ENCODE results near the gene TOR2A. TPM values are rescaled to one million over a fixed set of nuclear protein-coding genes. Genes with fewer than 3 reads are reported as not detected.

Gene TOR2A
- total RNA-seq, 1 donor from 2014 or later: 2.3 TPM

DNA sequence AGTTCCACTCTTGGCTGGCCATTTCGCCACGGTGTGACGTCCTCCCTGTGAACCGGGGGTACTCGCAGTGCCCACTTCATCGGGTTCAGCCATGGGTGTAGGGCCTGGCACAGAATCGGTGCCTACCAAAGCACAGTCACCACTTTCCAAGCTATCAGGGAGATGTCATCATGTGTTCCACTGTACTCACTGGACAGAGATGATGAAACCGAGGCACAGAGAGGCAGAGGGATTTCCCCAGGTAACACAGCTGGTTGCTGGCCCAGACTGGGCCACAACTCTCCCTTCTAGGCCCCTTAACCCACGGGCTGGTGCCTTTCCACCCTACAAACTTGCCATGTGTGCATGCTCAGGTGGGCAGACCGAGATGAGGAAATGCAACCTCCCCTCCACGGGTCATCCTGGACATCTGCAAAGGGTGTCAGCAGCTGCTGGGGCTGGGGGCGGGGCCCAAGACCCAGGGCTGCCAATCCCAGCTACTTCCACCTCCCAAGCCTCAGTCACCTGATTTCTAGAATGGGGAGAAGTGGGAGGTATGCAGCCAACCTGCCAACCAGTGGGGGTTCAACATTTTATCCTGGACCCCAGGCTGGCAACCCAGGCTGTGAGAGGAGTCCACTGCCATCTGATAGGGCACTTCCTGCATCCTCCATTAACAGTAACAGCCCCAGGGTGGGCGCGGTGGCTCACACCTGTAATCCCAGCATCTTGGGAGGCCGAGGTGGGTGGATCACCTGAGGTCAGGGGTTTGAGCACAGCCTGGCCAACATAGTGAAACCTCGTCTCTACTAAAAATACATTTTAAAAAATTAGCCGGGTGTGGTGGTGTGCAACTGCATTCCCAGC is 44.3 kb upstream of the TOR2A start:
- H3K9me3 ChIP-seq (replicated peaks): no peaks in the 10 kb centered on the region
- TF ChIP-seq, protein P1, sequence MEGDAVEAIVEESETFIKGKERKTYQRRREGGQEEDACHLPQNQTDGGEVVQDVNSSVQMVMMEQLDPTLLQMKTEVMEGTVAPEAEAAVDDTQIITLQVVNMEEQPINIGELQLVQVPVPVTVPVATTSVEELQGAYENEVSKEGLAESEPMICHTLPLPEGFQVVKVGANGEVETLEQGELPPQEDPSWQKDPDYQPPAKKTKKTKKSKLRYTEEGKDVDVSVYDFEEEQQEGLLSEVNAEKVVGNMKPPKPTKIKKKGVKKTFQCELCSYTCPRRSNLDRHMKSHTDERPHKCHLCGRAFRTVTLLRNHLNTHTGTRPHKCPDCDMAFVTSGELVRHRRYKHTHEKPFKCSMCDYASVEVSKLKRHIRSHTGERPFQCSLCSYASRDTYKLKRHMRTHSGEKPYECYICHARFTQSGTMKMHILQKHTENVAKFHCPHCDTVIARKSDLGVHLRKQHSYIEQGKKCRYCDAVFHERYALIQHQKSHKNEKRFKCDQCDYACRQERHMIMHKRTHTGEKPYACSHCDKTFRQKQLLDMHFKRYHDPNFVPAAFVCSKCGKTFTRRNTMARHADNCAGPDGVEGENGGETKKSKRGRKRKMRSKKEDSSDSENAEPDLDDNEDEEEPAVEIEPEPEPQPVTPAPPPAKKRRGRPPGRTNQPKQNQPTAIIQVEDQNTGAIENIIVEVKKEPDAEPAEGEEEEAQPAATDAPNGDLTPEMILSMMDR (IDR thresholded peaks at IDR 0.05; ENCODE audit: borderline replicate concordance): no peak
- H3K4me3 ChIP-seq: peak overlapping the region; percentile 52
- intact Hi-C loops (cut with micrococcal nuclease): no loop called here
- H3K27me3 ChIP-seq (ENCODE audit: low read depth): no peaks in the 10 kb centered on the region
- no peaks in the 10 kb centered on the region for H3K36me3 ChIP-seq
- DNase-seq: no peak
- peaks cover 51% of the 10 kb centered on the region for H3K4me1 ChIP-seq
- H3K27ac ChIP-seq (replicated peaks): peak overlapping the region; percentile 81

DNA sequence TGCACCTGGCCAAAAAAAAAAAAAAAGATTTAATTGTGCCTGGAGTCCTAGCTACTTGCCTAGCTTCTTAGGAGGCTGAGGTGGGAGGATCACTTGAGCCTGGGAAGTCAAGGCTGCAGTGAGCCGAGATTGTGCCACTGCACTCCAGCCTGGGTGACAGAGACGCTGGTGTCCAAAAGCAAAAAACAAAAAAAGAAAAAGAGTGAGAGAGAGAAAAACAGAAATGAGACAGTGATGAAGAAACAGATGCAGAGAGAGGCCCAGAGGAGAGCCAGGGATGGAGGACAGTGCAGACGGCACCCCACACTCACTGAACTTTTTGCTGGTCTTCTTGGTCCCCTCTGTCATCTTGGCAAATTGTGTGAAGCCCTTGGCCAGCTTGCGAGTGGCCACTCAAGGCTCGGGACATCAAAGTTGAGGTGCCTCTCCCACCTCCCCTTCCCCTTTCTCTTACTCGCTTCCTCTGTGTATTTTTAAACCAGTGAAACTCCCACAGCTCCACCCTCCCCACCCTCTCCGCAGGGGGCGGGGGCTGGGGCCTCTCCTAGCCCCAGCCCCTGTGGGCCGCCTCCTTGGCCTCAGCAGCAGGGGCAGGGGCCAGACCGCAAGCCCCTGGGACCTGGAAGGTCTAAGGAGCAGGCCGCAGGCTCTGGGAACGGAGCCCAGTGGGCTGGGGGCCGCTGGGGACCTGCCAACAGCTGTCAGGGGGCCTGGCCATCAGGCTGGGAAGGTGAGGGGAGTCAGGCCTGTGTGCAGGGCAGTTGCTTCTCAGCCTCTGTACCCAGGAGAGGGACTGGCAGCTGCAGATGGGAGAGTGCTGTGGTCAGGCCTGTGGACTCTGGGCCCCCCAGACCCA is 43.4 kb upstream of the TOR2A start, which contains the start of gene SH2D3C:
Gene SH2D3C, minus strand, starts transcription at position 387 of the 856 bp plus-strand sequence. Its CDS starts 39 bp downstream, at position 348.
- intact Hi-C loops (cut with micrococcal nuclease): no loop called here
- H3K9me3 ChIP-seq (replicated peaks): no peaks in the 10 kb centered on the region
- H3K4me1 ChIP-seq: peaks cover 43% of the 10 kb centered on the region
- TF ChIP-seq, protein P1 (IDR thresholded peaks at IDR 0.05; ENCODE audit: borderline replicate concordance): no peak
- H3K36me3 ChIP-seq: no peaks in the 10 kb centered on the region
- DNase-seq: peak; percentile 67
- H3K27me3 ChIP-seq (ENCODE audit: low read depth): no peaks in the 10 kb centered on the region
- H3K27ac ChIP-seq (replicated peaks): peak within 1 kb of the TSS; percentile 81
- H3K4me3 ChIP-seq: peak within 1 kb of the TSS; percentile 52

DNA sequence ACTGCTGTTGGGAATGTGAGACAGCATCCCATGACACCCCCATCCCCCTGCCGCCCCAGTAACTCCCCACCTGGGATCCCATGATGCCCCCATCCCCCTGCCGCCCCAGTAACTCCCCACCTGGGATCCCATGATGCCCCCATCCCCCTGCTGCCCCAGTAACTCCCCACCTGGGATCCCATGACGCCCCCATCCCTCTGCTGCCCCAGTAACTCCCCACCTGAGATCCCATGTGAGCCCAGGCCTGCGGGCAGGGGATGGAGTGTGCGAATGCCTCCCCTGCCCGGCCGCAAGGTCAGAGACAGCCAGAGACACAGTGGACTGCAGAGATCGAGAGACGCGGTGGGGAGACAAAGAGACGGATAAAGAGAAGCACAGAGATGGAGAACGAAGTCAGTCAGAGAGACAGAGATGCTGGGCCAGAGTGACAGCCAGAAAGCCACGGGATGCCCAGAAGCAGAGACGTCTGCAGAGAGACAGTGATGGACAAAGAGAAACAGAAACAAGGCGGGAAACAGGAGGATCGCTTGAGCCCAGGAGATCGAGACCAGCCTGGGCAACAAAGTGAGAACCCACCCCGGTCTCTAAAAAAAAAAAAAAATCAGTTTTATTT is 42.4 kb upstream of the TOR2A start:
- DNase-seq: no peak
- Histone ChIP-seq H3K36me3 (no peaks in the 10 kb centered on the region), H3K4me1 (peaks cover 35% of the 10 kb centered on the region), H3K9me3 (replicated peaks) (no peaks in the 10 kb centered on the region), H3K27ac (replicated peaks) (peak overlapping the region; percentile 81), H3K27me3 (ENCODE audit: low read depth) (no peaks in the 10 kb centered on the region), H3K4me3 (peak overlapping the region; percentile 52)
- intact Hi-C loops (cut with micrococcal nuclease): no loop called here
- TF ChIP-seq, protein P1 (IDR thresholded peaks at IDR 0.05; ENCODE audit: borderline replicate concordance): no peak

DNA sequence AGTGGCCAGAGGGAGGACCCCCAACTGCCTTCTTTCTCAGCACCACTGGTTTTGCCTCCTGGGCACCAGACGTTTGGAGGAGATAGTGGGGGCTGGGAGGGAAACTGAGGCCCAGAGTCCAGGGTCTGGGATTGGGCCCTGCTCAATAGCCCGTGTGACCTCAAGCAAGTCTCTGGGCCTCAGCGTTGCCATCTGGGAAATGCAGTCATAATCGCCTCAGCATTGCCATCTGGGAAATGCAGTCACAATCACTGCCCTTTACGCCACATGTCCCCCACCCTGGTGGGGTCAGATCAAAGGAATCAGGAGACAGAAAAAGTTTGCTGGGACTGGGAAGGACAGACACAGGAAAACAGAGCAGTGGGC is 41.8 kb upstream of the TOR2A start:
- Histone ChIP-seq H3K27ac (replicated peaks) (peak overlapping the region; percentile 81), H3K4me3 (peak overlapping the region; percentile 52)

More for the DNA sequence above, 41.8 kb upstream of the TOR2A start:
- no peaks in the 10 kb centered on the region for H3K36me3 ChIP-seq
- H3K4me1 ChIP-seq: peaks cover 36% of the 10 kb centered on the region
- TF ChIP-seq, protein P1 (IDR thresholded peaks at IDR 0.05; ENCODE audit: borderline replicate concordance): no peak
- H3K27me3 ChIP-seq (ENCODE audit: low read depth): no peaks in the 10 kb centered on the region
- intact Hi-C loops (cut with micrococcal nuclease): no loop called here
- DNase-seq: no peak
- no peaks in the 10 kb centered on the region for H3K9me3 ChIP-seq (replicated peaks)

All from left ventricle myocardium inferior (tissue), 1 donor.